BJ (cell line): ENCODE results near the gene SMU1. TPM values are rescaled to one million over a fixed set of nuclear protein-coding genes. Genes with fewer than 3 reads are reported as not detected.

Experiments used
- CTCF ChIA-PET: fragments of 350-600 bp; formaldehyde crosslinking; extraction: SDS; loops from one replicate; lab custom pipeline; 2021; ENCODE audit warnings: antibody characterized with exemption, inconsistent platforms; lab: Yijun Ruan, JAX
- POLR2A ChIA-PET: fragments of 300-600 bp; sonication (Branson Sonifier 250); formaldehyde crosslinking; extraction: SDS; loops from one replicate; lab custom pipeline; 2021; ENCODE audit warnings: antibody characterized with exemption; lab: Charles Lee
- DNase-seq: peaks from one replicate; pipeline ENCODE4 v3.0.0-alpha.2; 2011; ENCODE audit warnings: low read depth
- H3K27me3 ChIP-seq: 2 replicates; pipeline ENCODE4 v1.6.0; 2011; ENCODE audit warnings: low read length; ENCODE audit not compliant: control insufficient read depth, insufficient read depth
- H3K36me3 ChIP-seq: 2 replicates; pipeline ENCODE4 v1.5.1; 2011; ENCODE audit warnings: low read length; ENCODE audit not compliant: control insufficient read depth, insufficient read depth
- H3K4me3 ChIP-seq: 2 replicates; pipeline ENCODE4 v1.5.1; 2011; ENCODE audit warnings: low read depth, mild to moderate bottlenecking, control low read depth, low read length
- CTCF ChIP-seq: IDR thresholded peaks from 2 replicates; pipeline ENCODE4 v1.5.1; 2011; ENCODE audit warnings: low read depth, mild to moderate bottlenecking, control low read depth, inconsistent platforms, low read length, moderate library complexity; ENCODE audit not compliant: insufficient read depth
- polyA plus RNA-seq: library from polyadenylated mRNA; depleted of rRNA; stranded (reverse); fragments of >200 nt; gene quantifications from 2 replicates; pipeline ENCODE4 v1.2.3, GENCODE V29; 2011

SMU1 gene
- polyA plus RNA-seq, 1 experiment, result 9.9 TPM

GRCh38 chr9:33103501-33104281 lies 27.2 kb upstream of the SMU1 start:
- POLR2A ChIA-PET, result no interaction called here
- no peak for DNase-seq
- Histone ChIP-seq H3K4me3 (no peak overlapping the region), H3K36me3 (no peaks in the 10 kb centered on the region), H3K27me3 (no peaks in the 10 kb centered on the region)
- TF ChIP-seq CTCF, result no peak
- CTCF ChIA-PET, result no interaction called here

GRCh38 chr9:33102551-33103210 lies 26.2 kb upstream of the SMU1 start:
- no peak overlapping the region for H3K4me3 ChIP-seq
- no peak for TF ChIP-seq CTCF
- POLR2A ChIA-PET, result no interaction called here
- no peaks in the 10 kb centered on the region for H3K36me3 ChIP-seq
- H3K27me3 ChIP-seq, result no peaks in the 10 kb centered on the region
- CTCF ChIA-PET, result interaction anchor here (1.8 kb wide), 1 partner anchor 124 kb away, joined by 8 read pairs; no protein-coding TSS in a partner anchor
- no peak for DNase-seq

GRCh38 chr9:33101104-33101951 lies 24.9 kb upstream of the SMU1 start:
- Histone ChIP-seq H3K36me3 (no peaks in the 10 kb centered on the region), H3K27me3 (no peaks in the 10 kb centered on the region), H3K4me3 (no peak overlapping the region)
- TF ChIP-seq CTCF, result no peak
- POLR2A ChIA-PET, result no interaction called here
- DNase-seq, result no peak
- CTCF ChIA-PET, result interaction anchor here (1.8 kb wide), 1 partner anchor 125 kb away, joined by 8 read pairs; no protein-coding TSS in a partner anchor

- CTCF ChIA-PET, result interaction anchor here (1.0 to 1.2 kb wide), 2 partner anchors 17 to 127 kb away, joined by 3 read pairs; no protein-coding TSS in a partner anchor
- POLR2A ChIA-PET, result interaction anchor here (0.7 kb wide), 1 partner anchor 1359 kb away, joined by 3 read pairs; the partner anchor contains the start of genes DNAI1 and FAM219A
- no peak for TF ChIP-seq CTCF
- Histone ChIP-seq H3K36me3 (no peaks in the 10 kb centered on the region), H3K4me3 (no peak overlapping the region), H3K27me3 (no peaks in the 10 kb centered on the region)
- DNase-seq, result no peak
These were observed 23.3 kb upstream of the SMU1 start for GRCh38 chr9:33099754-33100153.

GRCh38 chr9:33097192-33097591 lies 20.7 kb upstream of the SMU1 start:
- no peak for TF ChIP-seq CTCF
- POLR2A ChIA-PET, result no interaction called here

More at GRCh38 chr9:33097192-33097591, 20.7 kb upstream of the SMU1 start:
- H3K4me3 ChIP-seq, result no peak overlapping the region
- H3K36me3 ChIP-seq, result no peaks in the 10 kb centered on the region
- no peaks in the 10 kb centered on the region for H3K27me3 ChIP-seq
- CTCF ChIA-PET, result no interaction called here
- DNase-seq, result no peak
